Lower leg skin (tissue), 4 donors: ENCODE data around the gene TAF1. TPM values are rescaled to one million over a fixed set of nuclear protein-coding genes. Genes with fewer than 3 reads are reported as not detected.

Experiments
- DNase-seq, 2 donors: peaks; one replicate each; pipeline ENCODE4 v3.0.0-alpha.2; 2019; ENCODE audit warnings: low spot score in 2 of 2
- H3K4me3 ChIP-seq: fragments of 200-600 bp; sonication (generic); 2 replicates; pipeline ENCODE4 v1.5.1; 2017; ENCODE audit warnings: mild to moderate bottlenecking, low read depth; ENCODE audit not compliant: poor library complexity, severe bottlenecking
- POLR2A ChIP-seq, 2 donors: fragments of 450-650 bp; IDR thresholded peaks; one replicate each; pipeline ENCODE4 v1.6.1; 2016 to 2017; ENCODE audit warnings: antibody characterized with exemption in 2 of 2, mild to moderate bottlenecking in 1 of 2, moderate library complexity in 1 of 2
- WGBS, 2 donors: methylation state at CpG; one replicate each; pipeline ENCODE4 v1.1.5; 2018; 5-methylcytosine and 5-hydroxymethylcytosine counted together
- intact Hi-C: fragments of 100-400 bp; cut with DNase I; formaldehyde crosslinking; loops from one replicate; pipeline ENCODE4 v1.15.0; 2023; ENCODE audit warnings: low total_unique reads
- total RNA-seq, 4 donors: library from RNA; depleted of rRNA; stranded (reverse); fragments of >200 nt; gene quantifications; one replicate each; pipeline ENCODE4 v1.1.0, GENCODE V29; 2016
- TF ChIP-seq, protein P1 (sequence below), 3 donors: fragments of 450-650 bp; IDR thresholded peaks; one replicate each; pipeline ENCODE4 v1.5.1; 2016; ENCODE audit warnings: antibody characterized with exemption in 3 of 3, mild to moderate bottlenecking in 3 of 3, moderate library complexity in 2 of 3

The TAF1 gene
- total RNA-seq, 4 donors from 2014 or later = 34.3 to 44.9 (median 38.2) TPM

DNA sequence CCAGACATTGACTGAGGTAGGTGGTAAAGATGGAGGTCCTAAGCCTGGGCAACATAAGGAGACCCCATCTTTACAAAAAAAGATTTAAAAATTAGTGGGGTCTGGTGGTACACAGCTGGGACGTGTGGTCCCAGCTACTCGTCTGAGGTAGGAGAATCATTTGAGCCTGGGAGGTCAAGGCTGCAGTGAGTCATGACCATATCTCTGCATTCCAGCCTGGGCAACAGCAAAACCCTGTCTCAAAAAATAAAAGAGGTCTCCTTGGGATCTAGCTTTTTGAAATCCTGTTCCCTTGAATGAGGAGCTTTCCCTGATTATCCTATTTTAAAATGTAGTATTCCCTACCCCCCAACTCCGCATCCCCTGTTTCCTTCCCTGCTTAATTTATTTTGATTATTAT, 88.1 kb downstream of the TAF1 start:
- no peak for TF ChIP-seq POLR2A (IDR thresholded peaks at IDR 0.05)
- TF ChIP-seq, protein P1, sequence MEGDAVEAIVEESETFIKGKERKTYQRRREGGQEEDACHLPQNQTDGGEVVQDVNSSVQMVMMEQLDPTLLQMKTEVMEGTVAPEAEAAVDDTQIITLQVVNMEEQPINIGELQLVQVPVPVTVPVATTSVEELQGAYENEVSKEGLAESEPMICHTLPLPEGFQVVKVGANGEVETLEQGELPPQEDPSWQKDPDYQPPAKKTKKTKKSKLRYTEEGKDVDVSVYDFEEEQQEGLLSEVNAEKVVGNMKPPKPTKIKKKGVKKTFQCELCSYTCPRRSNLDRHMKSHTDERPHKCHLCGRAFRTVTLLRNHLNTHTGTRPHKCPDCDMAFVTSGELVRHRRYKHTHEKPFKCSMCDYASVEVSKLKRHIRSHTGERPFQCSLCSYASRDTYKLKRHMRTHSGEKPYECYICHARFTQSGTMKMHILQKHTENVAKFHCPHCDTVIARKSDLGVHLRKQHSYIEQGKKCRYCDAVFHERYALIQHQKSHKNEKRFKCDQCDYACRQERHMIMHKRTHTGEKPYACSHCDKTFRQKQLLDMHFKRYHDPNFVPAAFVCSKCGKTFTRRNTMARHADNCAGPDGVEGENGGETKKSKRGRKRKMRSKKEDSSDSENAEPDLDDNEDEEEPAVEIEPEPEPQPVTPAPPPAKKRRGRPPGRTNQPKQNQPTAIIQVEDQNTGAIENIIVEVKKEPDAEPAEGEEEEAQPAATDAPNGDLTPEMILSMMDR (IDR thresholded peaks at IDR 0.05) = no peak

DNA sequence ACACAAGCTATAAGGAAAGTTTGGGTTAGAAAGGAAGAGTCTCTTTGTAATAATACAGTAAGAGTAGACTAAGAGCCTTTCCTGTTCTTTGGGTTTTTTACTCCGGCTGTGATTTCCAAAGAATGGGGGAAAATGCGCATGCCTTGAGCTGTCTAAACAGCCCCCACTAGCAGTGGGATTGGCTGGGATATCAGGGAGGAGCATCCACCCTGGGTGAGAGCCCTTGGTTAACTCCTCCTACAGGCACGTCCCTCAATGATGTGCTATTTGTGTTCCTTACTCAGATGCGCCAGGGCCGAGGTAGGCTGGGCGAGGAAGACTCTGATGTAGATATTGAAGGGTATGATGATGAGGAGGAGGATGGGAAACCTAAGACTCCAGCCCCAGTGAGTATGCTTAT, 92.7 kb downstream of the TAF1 start:
- no peak overlapping the region for H3K4me3 ChIP-seq
- no peak for DNase-seq
- intact Hi-C loops = no loop called here
- TF ChIP-seq POLR2A (IDR thresholded peaks at IDR 0.05) = no peak
- TF ChIP-seq, protein P1 (IDR thresholded peaks at IDR 0.05) = no peak
- 88 to 95% methylated on average over 6 of the region's 6 CpGs for whole genome bisulfite sequencing, 2 donors

More for the DNA sequence above, 88.1 kb downstream of the TAF1 start:
- no peak for DNase-seq
- WGBS, 2 donors = 89 to 100% methylated on average over 3 of the region's 3 CpGs
- no peak overlapping the region for H3K4me3 ChIP-seq
- intact Hi-C loops = no loop called here

DNA sequence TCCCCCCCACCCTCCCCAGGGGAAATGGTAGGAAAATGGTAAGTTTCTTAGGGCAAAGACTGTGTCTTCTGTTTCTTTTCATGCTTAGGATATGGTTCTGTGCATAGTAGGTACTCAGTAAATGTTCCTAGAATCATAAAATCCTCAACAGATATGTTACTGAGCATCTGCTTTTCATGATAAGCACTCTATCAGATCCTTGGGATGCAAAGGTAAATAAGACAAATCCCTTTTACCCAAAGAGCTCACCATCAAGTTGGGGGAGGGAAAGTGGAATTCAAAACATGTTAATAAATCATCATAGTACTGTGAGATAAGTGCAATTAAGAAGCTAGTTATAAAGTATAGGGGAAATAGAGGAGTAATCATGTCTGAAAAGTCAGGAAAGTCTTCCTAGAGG, 98.8 kb downstream of the TAF1 start:
- TF ChIP-seq, protein P1 (IDR thresholded peaks at IDR 0.05) = no peak
- TF ChIP-seq POLR2A (IDR thresholded peaks at IDR 0.05) = no peak
- intact Hi-C loops = no loop called here
- DNase-seq = no peak
- H3K4me3 ChIP-seq = no peak overlapping the region

DNA sequence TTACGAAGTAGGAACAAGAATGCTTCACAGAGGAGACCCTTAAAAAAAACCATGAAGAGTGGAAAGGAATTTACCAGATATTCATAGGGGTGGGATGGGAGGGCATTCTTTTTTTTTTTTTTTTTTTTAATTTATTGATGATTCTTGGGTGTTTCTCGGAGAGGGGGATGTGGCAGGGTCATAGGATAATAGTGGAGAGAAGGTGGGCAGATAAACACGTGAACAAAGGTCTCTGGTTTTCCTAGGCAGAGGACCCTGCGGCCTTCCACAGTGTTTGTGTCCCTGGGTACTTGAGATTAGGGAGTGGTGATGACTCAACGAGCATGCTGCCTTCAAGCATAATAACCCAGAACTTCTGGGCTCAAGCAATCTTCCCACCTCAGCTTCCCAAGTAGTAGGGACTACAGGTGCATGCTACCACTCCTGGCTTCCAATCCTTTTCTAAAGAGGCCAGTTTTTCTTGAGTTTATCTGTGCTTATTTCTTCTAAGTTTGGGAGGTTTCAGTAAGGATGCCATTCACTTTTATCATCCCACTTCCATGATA, 100.9 kb downstream of the TAF1 start:
- no peak overlapping the region for H3K4me3 ChIP-seq
- DNase-seq = no peak
- TF ChIP-seq POLR2A (IDR thresholded peaks at IDR 0.05) = no peak
- TF ChIP-seq, protein P1 (IDR thresholded peaks at IDR 0.05) = no peak
- 77 to 79% methylated on average over 5 of the region's 5 CpGs for WGBS, 2 donors
- intact Hi-C loops = no loop called here

DNA sequence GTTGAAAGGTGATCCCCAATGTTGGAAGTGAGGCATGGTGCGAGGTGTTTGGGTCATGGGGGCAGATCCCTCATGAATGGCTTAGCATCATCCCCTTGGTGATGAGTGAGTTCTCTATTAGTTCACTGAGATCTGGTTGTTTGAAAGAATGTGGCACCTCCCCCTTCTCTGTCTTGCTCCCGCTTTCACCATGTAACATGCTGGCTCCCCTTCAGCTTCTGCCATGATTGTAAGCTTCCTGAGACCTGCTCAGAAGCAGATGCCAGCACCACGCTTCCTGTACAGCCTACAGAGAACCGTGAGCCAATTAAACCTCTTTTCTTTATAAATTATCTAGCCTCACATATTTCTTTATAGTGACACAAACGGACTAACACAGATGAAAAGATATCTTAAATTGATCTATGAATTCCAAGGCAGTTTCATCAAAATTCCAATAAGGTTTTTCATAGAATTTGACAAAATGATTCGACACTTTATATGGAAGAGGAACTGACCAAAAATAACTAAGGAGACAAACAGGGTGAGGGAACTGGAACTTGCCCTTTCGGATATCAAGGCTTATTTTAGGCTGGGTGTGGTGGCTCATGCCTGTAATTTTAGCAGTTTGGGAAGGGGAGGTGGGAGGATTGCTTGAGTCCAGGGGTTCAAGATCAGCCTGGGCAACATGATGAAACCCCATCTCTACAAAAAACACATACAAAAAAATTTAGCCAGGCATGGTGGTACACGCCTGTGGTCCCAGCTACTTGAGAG, 109.8 kb downstream of the TAF1 start:
- no peak for DNase-seq
- TF ChIP-seq, protein P1 (IDR thresholded peaks at IDR 0.05) = no peak
- no peak for TF ChIP-seq POLR2A (IDR thresholded peaks at IDR 0.05)
- WGBS, 2 donors = 69 to 77% methylated on average over 8 of the region's 8 CpGs
- no peak overlapping the region for H3K4me3 ChIP-seq
- intact Hi-C loops = no loop called here
